Measurements from ENCODE around the gene PPIE.

DNA sequence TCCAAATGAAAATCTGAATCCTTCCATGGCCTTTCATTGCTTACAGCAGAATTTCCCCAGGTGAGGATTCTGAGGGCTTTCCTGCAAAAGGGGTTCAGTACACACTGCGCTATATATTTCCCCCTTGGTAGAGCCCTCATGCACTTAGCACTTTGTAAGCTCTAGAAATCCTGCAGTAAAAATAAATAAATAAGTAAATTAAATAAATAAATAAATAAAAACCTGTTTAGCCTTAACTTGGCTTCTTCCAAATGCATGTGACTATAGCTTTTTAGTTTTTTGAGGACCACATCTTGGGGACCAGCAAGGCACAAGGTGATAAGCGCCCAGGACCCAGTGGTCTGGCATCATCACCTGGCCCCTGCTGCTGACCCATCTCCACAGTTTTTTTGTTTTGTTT lies 53.2 kb downstream of the PPIE start:
- TF ChIP-seq, protein P1, sequence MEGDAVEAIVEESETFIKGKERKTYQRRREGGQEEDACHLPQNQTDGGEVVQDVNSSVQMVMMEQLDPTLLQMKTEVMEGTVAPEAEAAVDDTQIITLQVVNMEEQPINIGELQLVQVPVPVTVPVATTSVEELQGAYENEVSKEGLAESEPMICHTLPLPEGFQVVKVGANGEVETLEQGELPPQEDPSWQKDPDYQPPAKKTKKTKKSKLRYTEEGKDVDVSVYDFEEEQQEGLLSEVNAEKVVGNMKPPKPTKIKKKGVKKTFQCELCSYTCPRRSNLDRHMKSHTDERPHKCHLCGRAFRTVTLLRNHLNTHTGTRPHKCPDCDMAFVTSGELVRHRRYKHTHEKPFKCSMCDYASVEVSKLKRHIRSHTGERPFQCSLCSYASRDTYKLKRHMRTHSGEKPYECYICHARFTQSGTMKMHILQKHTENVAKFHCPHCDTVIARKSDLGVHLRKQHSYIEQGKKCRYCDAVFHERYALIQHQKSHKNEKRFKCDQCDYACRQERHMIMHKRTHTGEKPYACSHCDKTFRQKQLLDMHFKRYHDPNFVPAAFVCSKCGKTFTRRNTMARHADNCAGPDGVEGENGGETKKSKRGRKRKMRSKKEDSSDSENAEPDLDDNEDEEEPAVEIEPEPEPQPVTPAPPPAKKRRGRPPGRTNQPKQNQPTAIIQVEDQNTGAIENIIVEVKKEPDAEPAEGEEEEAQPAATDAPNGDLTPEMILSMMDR (IDR thresholded peaks at IDR 0.05; ENCODE audit: insufficient read depth, low read length, poor library complexity, severe bottlenecking): no peak
- no peak for TF ChIP-seq EZH2phosphoT487 (conservative IDR thresholded peaks at IDR 0.05; ENCODE audit: low read length)
